Progenitor cell of endocrine pancreas (in vitro differentiated cells): ENCODE results near the gene CD22. TPM values are rescaled to one million over a fixed set of nuclear protein-coding genes. Genes with fewer than 3 reads are reported as not detected.
"Not testable (repeated sequence)": the region's sequence is repeated elsewhere in the genome, so short reads cannot be mapped to it uniquely, and the experiment has no call there.

Experiments used
- DNase-seq: peaks from one replicate; pipeline ENCODE4 v3.0.0; 2021; ENCODE audit warnings: low spot score; ENCODE audit not compliant: unreplicated experiment
- H3K27ac Mint-ChIP-seq: 2 replicates; pipeline ENCODE4 v1.8.0; 2021; ENCODE audit warnings: mild to moderate bottlenecking, moderate library complexity, mixed read lengths
- H3K27me3 Mint-ChIP-seq: 2 replicates; pipeline ENCODE4 v1.8.0; 2021; ENCODE audit warnings: mixed read lengths
- H3K36me3 Mint-ChIP-seq: 2 replicates; pipeline ENCODE4 v1.8.0; 2022; ENCODE audit warnings: mixed read lengths; ENCODE audit not compliant: insufficient read depth
- H3K4me1 Mint-ChIP-seq: 2 replicates; pipeline ENCODE4 v1.8.0; 2021; ENCODE audit warnings: low read depth, mixed read lengths
- H3K4me3 Mint-ChIP-seq: 2 replicates; pipeline ENCODE4 v1.8.0; 2021; ENCODE audit warnings: low read depth, mild to moderate bottlenecking, moderate library complexity, mixed read lengths
- H3K9me3 Mint-ChIP-seq: 2 replicates; pipeline ENCODE4 v1.8.0; 2021; ENCODE audit warnings: low read depth, mixed read lengths
- total RNA-seq: library from RNA; stranded (reverse); gene quantifications from 2 replicates; pipeline ENCODE4 v1.2.1, GENCODE V29; 2021
- TF ChIP-seq, protein P1 (sequence below): fragments of 200-600 bp; sonication (generic); IDR thresholded peaks from one replicate; pipeline ENCODE4 v1.5.0; 2021; ENCODE audit warnings: antibody characterized with exemption, mild to moderate bottlenecking; ENCODE audit not compliant: unreplicated experiment

Gene CD22
- total RNA-seq, 1 donor from 2014 or later, result 5.1 TPM

- Mint-ChIP-seq H3K4me3 (no peak overlapping the region), H3K4me1 (peaks cover 2% of the 10 kb centered on the region), H3K27me3 (peaks cover 14% of the 10 kb centered on the region), H3K27ac (no peak overlapping the region), H3K36me3 (no peaks in the 10 kb centered on the region), H3K9me3 (no peaks in the 10 kb centered on the region)
- DNase-seq, result no peak
- TF ChIP-seq, protein P1, sequence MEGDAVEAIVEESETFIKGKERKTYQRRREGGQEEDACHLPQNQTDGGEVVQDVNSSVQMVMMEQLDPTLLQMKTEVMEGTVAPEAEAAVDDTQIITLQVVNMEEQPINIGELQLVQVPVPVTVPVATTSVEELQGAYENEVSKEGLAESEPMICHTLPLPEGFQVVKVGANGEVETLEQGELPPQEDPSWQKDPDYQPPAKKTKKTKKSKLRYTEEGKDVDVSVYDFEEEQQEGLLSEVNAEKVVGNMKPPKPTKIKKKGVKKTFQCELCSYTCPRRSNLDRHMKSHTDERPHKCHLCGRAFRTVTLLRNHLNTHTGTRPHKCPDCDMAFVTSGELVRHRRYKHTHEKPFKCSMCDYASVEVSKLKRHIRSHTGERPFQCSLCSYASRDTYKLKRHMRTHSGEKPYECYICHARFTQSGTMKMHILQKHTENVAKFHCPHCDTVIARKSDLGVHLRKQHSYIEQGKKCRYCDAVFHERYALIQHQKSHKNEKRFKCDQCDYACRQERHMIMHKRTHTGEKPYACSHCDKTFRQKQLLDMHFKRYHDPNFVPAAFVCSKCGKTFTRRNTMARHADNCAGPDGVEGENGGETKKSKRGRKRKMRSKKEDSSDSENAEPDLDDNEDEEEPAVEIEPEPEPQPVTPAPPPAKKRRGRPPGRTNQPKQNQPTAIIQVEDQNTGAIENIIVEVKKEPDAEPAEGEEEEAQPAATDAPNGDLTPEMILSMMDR, result no peak
These were observed 43.9 kb upstream of the CD22 start for GRCh38 chr19:35285095-35285449.

GRCh38 chr19:35285465-35285864 lies 43.5 kb upstream of the CD22 start:
- H3K4me3 Mint-ChIP-seq, DNase-seq, H3K4me1 Mint-ChIP-seq, H3K27ac Mint-ChIP-seq, H3K9me3 Mint-ChIP-seq, H3K36me3 Mint-ChIP-seq: not testable (repeated sequence)
- peaks cover 14% of the 10 kb centered on the region for H3K27me3 Mint-ChIP-seq

DNA sequence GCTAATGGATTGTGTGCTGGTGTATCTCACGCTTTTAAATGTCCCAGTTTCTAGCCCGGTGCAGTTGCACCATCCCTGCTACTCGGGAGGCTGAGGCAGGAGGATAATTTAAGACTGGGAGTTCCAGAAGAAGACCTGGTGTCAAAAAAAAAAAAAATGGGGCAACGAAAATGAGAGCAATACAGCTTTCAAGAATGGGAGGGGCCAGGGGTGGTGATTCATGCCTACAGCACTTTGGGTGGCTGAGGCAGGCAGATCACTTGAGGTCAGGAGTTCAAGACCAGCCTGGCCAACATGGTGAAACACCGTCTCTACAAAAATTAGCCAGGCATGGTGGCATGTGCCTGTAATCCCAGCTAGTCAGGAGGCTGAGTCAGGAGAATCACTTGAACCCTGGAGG lies 42.9 kb upstream of the CD22 start:
- not testable (repeated sequence) for DNase-seq, H3K27ac Mint-ChIP-seq, H3K36me3 Mint-ChIP-seq, H3K4me1 Mint-ChIP-seq, H3K9me3 Mint-ChIP-seq, H3K4me3 Mint-ChIP-seq
- peaks cover 15% of the 10 kb centered on the region for H3K27me3 Mint-ChIP-seq

GRCh38 chr19:35287713-35288112 lies 41.3 kb upstream of the CD22 start:
- H3K27me3 Mint-ChIP-seq, result peaks cover 19% of the 10 kb centered on the region
- no peaks in the 10 kb centered on the region for H3K36me3 Mint-ChIP-seq
- H3K4me1 Mint-ChIP-seq, result peaks cover 5% of the 10 kb centered on the region
- H3K27ac Mint-ChIP-seq, result no peak overlapping the region
- H3K9me3 Mint-ChIP-seq, result no peaks in the 10 kb centered on the region
- TF ChIP-seq, protein P1, result no peak
- H3K4me3 Mint-ChIP-seq, result no peak overlapping the region
- no peak for DNase-seq

- peaks cover 20% of the 10 kb centered on the region for H3K27me3 Mint-ChIP-seq
- H3K4me1 Mint-ChIP-seq, result peaks cover 5% of the 10 kb centered on the region
- TF ChIP-seq, protein P1, result no peak
- H3K4me3 Mint-ChIP-seq, result no peak overlapping the region
- no peak overlapping the region for H3K27ac Mint-ChIP-seq
- no peak for DNase-seq
- no peaks in the 10 kb centered on the region for H3K36me3 Mint-ChIP-seq
- no peaks in the 10 kb centered on the region for H3K9me3 Mint-ChIP-seq
These were observed 40.7 kb upstream of the CD22 start for GRCh38 chr19:35288331-35288730.

DNA sequence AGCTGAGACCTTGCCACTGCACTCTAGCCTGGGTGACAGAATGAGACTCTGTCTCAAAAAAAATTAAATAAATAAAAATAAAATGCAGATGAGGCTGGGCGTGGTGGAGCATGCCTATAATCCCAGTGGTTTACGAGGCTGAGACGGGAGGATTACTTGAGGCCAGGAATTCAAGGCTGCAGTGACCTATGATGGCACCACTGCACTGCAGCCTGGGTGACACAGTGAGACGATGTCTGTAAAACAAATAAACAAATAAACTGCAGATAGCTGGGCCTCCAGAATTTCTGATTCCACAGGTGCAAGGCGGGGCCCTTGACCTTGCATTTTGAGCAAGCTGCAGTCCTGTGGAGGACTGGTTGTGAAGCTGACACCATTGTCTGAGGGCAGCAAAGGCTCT lies 40.1 kb upstream of the CD22 start:
- DNase-seq, result no peak
- Mint-ChIP-seq H3K4me3 (no peak overlapping the region), H3K27me3 (peaks cover 19% of the 10 kb centered on the region), H3K36me3 (no peaks in the 10 kb centered on the region), H3K27ac (no peak overlapping the region), H3K4me1 (peaks cover 5% of the 10 kb centered on the region), H3K9me3 (no peaks in the 10 kb centered on the region)
- TF ChIP-seq, protein P1, result no peak
